Renal pelvis (tissue), 3 donors: ENCODE results near the gene BTBD1. TPM values are rescaled to one million over a fixed set of nuclear protein-coding genes. Genes with fewer than 3 reads are reported as not detected.

Source experiments
- polyA plus RNA-seq, 3 donors: library from polyadenylated mRNA; unstranded; fragments of 120-200 nt; gene quantifications; one replicate each; pipeline ENCODE4 v1.2.1, GENCODE V29; 2013; ENCODE audit not compliant: insufficient read length in 3 of 3

The BTBD1 gene
- polyA plus RNA-seq, 3 donors = 60.2 to 65.3 (median 62.6) TPM

Other genes with a start within 250 kb of the BTBD1 start
- 10 to 100 TPM; 31.9 to 35.8 (median 33.9) TPM for gene HOMER2, start 114.5 kb downstream of the BTBD1 start, polyA plus RNA-seq
- 10 to 100 TPM; 37.2 to 43.2 (median 41.0) TPM for gene RAMAC, start 81.0 kb downstream of the BTBD1 start, polyA plus RNA-seq
- 10 to 100 TPM; 24.8 to 32.9 (median 31.7) TPM for gene C15orf40, start 55.6 kb downstream of the BTBD1 start, polyA plus RNA-seq
- 1 to 10 TPM; 2.0 to 2.6 (median 2.6) TPM for gene TM6SF1, start 40.4 kb upstream of the BTBD1 start, polyA plus RNA-seq
- 10 to 100 TPM; 77.1 to 95.1 (median 81.2) TPM for gene HDGFL3, start 140.6 kb upstream of the BTBD1 start, polyA plus RNA-seq
- under 1 TPM; 0.17 to 0.26 (median 0.21) TPM for gene BNC1, start 217.4 kb upstream of the BTBD1 start, polyA plus RNA-seq